Dendritic cell treated with granulocyte-macrophage colony-stimulating factor and Interleukin-4, amounts not matched to agents 40 ng/mL and 50 ng/mL, for 4 days (primary cell): ENCODE data around the gene CHAD.

ENCODE experiments used
- H3K27ac Mint-ChIP-seq: one replicate; pipeline ENCODE4 v1.8.0; 2022; ENCODE audit warnings: mild to moderate bottlenecking, mixed read lengths
- H3K27me3 Mint-ChIP-seq: one replicate; pipeline ENCODE4 v1.8.0; 2022; ENCODE audit warnings: mild to moderate bottlenecking, mixed read lengths
- H3K36me3 Mint-ChIP-seq: one replicate; pipeline ENCODE4 v1.8.0; 2022; ENCODE audit warnings: low read depth, mixed read lengths
- H3K4me1 Mint-ChIP-seq: one replicate; pipeline ENCODE4 v1.8.0; 2022; ENCODE audit warnings: low read depth, mixed read lengths
- H3K4me3 Mint-ChIP-seq: one replicate; pipeline ENCODE4 v1.8.0; 2022; ENCODE audit warnings: mild to moderate bottlenecking, moderate library complexity, mixed read lengths
- H3K9me3 Mint-ChIP-seq: one replicate; pipeline ENCODE4 v1.8.0; 2022; ENCODE audit warnings: mixed read lengths
- intact Hi-C: fragments of 100-400 bp; cut with micrococcal nuclease; formaldehyde crosslinking; loops from one replicate; pipeline ENCODE4 v1.15.0; 2022

Gene CHAD

DNA sequence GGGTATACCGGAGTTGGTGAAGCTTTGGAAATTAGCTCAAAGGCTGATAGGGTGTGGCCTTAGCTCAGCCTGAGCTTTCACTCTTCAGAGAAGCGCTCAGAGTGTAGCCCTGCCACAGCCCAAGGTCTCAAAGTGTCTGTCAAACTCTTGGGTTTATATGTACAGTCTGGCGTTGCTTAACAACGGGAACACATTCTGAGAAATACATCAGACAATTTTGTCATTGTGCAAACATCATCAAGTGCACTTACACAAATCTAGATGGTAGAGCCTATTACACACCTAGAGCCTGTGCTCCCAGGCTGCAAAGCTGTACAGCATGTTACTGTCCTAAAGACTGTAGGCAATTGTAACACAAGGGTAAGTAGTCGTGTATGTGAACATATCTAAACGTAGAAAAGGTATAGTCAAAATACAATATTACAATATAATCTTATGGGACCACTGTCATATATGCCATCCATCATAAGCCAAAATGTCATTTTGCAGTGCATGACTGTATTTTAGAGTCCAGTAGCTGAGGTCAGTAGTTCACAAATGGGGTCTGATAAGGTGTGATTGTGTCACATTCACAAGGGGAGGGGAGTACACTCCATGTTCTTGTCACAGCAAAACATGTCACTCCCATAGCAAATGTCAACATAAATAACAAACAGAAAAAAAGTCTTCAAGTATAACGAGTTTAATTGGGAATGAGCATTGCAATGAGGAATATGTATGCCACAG is 20.6 kb downstream of the CHAD start:
- no peaks in the 10 kb centered on the region for H3K27me3 Mint-ChIP-seq
- H3K27ac Mint-ChIP-seq: no peak overlapping the region
- peaks cover 16% of the 10 kb centered on the region for H3K4me1 Mint-ChIP-seq
- intact Hi-C loops: no loop called here
- peaks cover 48% of the 10 kb centered on the region for H3K36me3 Mint-ChIP-seq
- H3K4me3 Mint-ChIP-seq: no peak overlapping the region
- no peaks in the 10 kb centered on the region for H3K9me3 Mint-ChIP-seq

DNA sequence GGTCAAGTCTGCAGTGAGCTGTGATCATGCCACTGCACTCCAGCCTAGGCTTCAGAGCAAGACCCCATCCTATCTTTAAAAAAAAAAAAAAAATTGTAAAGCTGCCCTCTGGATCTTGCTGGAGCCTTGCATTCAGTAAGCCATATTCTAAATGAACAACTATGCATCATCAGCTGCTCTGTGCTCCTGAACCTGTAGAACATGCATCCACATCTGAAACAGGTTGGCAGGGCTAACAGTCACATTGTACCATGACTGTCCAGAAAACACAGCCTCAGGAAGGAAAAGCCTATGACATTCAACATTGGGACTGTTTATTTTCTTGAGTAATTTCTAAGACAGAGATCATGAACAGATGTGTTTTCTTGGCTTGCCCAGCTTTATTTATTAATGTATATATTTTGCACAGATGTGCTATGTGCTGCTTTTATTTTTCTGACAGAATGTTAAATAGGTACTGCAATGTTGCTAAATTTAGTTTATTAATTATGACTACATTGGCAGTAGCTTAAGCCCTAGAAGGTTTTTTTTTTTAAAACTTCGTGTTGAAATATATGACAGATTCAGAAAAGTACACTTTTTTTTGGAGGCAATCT is 22.9 kb downstream of the CHAD start:
- Mint-ChIP-seq H3K27ac (no peak overlapping the region), H3K36me3 (peaks cover 58% of the 10 kb centered on the region), H3K27me3 (no peaks in the 10 kb centered on the region), H3K4me3 (no peak overlapping the region), H3K9me3 (no peaks in the 10 kb centered on the region), H3K4me1 (no peaks in the 10 kb centered on the region)
- intact Hi-C loops: no loop called here

DNA sequence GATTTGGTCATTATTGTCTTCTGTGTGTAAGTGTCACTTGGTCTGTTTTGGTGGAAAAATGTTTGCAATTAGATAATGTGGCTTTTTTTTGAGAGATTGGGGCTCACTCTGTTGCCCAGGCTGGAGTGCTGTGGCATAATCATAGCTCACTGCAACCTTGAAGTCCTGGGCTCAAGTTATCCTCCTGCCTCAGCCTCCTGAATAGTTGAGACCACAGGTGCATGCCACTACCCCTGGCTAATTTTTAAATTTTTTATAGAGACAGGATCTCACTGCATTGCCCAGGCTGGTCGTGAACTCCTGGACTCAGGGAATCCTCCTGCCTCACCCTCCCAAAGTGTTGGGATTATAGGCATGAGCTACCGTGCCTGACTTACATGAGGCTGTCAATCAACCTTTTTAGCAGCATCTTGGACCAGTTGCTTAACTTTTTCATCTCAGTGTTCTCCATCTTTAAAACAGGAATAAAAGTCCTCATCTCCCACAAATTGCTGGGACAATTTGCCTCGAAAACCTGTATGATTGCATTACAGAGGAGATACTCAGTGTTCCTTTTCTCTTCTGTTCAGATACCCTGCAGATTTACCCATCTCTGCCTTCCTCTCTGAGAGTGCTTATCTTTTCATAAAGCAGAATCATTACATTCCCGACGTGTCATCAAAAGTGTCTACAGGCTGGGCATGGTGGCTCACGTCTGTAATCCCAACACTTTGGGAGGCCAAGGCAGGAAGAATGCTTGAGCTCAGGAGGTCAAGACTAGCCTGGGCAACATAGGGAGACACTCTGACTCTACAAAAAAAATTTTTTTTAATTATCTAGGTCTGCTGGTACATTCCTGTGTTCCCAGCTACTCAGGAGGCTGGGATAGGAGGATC is 23.6 kb downstream of the CHAD start:
- Mint-ChIP-seq H3K4me1 (no peaks in the 10 kb centered on the region), H3K9me3 (no peaks in the 10 kb centered on the region), H3K4me3 (no peak overlapping the region), H3K27me3 (no peaks in the 10 kb centered on the region), H3K27ac (no peak overlapping the region), H3K36me3 (peaks cover 58% of the 10 kb centered on the region)
- intact Hi-C loops: no loop called here

DNA sequence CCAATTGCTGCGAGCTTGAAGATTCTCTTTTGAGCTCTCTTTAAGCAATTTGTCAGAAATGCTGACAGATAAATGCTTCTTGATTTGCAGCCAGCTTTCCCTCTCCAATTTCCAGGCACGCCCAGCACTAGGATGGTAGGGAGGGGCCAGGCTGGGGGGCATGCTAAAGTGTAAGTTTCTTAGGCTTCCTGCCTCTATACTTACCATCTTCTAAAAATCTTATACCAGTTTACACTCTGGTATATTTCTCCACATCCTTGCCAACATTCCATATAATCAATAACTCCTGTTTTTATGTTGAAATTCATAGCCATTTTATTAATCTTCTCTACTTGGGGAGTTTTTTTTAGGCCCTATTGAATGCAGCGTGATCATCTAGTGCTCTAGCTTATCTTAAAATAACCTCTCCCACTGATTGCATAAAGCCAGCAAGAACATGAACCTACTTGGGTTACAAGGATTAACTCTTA is 25.1 kb downstream of the CHAD start:
- no peaks in the 10 kb centered on the region for H3K9me3 Mint-ChIP-seq
- H3K36me3 Mint-ChIP-seq: peaks cover 65% of the 10 kb centered on the region
- no peaks in the 10 kb centered on the region for H3K27me3 Mint-ChIP-seq
- intact Hi-C loops: no loop called here
- H3K27ac Mint-ChIP-seq: no peak overlapping the region
- H3K4me3 Mint-ChIP-seq: no peak overlapping the region
- no peaks in the 10 kb centered on the region for H3K4me1 Mint-ChIP-seq

DNA sequence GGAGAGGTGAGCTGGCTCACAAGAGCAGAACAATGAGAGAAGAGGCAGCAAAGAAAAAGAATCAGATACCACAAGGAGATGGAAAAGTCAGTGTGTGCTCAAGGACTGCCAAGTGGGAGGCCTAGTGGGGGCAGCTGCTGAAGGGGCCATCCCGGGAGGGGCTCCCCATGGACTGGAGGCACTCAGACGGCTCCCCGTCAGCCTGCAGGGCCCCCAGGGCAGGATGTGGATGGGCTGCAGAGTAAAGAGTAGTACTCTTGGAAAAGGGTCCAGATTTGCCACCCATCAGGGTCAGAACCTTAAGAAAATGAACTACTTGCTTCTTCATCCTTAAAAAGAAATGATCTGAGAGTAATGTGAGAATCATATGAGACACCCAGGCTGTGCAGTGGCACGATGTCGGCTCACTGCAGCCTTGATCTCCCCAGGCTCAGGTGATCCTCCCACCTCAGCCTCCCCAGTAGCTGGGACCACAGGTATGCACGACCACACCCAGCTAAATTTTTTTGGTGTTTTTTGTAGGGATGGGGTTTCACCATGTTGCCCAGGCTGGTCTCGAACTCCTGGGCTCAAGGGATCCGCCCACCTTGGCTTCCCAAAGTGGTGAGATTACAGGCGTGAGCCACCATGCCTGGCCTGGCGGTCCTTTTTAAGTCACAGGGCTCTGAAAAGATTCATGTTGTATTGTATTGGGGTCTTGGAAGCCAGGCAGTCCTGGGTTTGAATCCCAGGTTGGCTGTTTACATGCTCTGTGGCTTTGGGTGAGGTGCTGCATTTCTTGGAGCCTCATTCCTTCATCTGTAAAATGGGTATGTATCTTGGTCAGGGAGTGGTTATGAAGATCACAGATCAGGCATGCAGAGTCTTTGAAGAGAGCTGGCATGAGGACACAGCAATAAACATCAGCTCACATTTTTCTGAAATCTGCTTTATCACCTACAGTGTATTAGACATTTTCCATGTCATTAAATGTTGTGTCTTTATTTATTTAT is 27.5 kb downstream of the CHAD start:
- H3K27ac Mint-ChIP-seq: no peak overlapping the region
- intact Hi-C loops: no loop called here
- no peak overlapping the region for H3K4me3 Mint-ChIP-seq
- peaks cover 65% of the 10 kb centered on the region for H3K36me3 Mint-ChIP-seq
- H3K9me3 Mint-ChIP-seq: no peaks in the 10 kb centered on the region
- no peaks in the 10 kb centered on the region for H3K27me3 Mint-ChIP-seq
- no peaks in the 10 kb centered on the region for H3K4me1 Mint-ChIP-seq

DNA sequence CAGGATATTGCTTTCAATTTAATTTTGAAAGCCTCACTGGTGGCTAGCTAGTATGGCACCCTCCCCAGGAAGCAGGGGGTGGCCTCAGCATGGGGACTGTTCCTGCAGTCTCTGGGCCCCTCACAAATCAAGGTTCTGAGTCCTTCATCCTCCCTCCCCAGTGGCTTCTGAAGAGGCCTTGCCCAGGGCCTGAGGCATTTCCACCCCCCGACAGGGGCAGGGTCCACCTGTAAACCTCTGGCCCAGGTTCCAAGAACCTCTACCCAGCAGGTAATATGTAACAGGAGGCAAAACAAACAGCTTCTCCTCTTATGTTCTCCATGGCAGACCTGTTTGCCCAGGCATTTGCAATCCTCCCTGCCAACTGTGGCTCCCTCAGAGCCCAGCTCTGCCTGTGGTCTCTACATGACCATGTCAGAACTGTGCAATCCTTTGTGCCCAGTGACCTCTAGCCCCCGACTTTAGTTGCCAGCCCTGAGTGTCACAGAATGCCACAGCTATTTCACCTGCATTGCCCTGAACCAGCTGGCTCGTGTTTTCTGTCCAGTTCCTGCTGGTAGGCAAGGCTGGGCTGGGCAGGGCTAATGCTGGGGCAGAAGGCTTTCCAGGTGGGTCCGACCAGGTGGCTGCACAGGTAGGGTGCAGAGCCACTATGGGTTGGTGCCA is 28.4 kb downstream of the CHAD start:
- Mint-ChIP-seq H3K27ac (no peak overlapping the region), H3K36me3 (peaks cover 64% of the 10 kb centered on the region), H3K27me3 (no peaks in the 10 kb centered on the region), H3K9me3 (no peaks in the 10 kb centered on the region), H3K4me3 (no peak overlapping the region), H3K4me1 (no peaks in the 10 kb centered on the region)
- intact Hi-C loops: no loop called here

DNA sequence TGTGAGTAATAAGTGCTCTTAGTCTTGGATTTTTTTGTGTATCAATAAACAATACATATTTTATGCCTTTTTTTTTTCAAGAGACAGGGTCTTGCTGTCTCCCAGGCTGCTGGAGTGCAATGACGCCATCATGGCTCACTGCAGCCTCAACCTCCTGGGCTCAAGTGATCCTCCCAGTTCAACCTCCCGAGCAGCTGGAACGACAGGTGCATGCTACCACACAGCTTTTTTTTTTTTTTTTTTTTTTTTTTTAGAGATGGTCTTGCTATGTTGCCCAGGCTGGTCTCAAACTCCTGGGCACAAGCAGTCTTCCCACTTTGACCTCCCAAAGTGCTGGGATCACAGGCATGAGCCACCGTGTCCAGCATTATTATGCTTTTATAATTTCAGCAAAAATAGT is 29.7 kb downstream of the CHAD start:
- no peaks in the 10 kb centered on the region for H3K27me3 Mint-ChIP-seq
- H3K4me1 Mint-ChIP-seq: no peaks in the 10 kb centered on the region
- intact Hi-C loops: no loop called here
- H3K9me3 Mint-ChIP-seq: no peaks in the 10 kb centered on the region
- H3K36me3 Mint-ChIP-seq: peaks cover 66% of the 10 kb centered on the region
- no peak overlapping the region for H3K4me3 Mint-ChIP-seq
- H3K27ac Mint-ChIP-seq: no peak overlapping the region

DNA sequence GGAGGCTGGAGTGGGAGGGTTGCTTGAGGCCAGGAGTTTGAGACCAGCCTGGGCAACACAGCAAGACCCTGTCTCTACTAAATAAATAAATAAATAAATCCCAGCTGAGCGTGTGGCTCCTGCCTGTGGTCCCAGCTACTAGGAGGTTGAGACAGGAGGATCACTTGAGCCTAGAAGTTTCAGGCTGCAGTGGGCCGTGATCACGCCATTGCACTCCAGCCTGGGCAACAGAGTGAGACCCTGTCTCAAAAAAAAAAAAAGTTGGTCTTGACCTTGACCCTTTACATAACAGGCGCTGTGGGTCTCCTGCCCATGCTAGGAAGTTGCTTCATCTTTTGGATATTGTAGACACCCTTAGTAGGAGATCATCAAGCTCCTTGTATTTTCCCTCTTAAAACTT is 31.3 kb downstream of the CHAD start:
- H3K4me3 Mint-ChIP-seq: no peak overlapping the region
- no peaks in the 10 kb centered on the region for H3K9me3 Mint-ChIP-seq
- peaks cover 71% of the 10 kb centered on the region for H3K36me3 Mint-ChIP-seq
- no peak overlapping the region for H3K27ac Mint-ChIP-seq
- H3K4me1 Mint-ChIP-seq: no peaks in the 10 kb centered on the region
- intact Hi-C loops: no loop called here
- no peaks in the 10 kb centered on the region for H3K27me3 Mint-ChIP-seq

DNA sequence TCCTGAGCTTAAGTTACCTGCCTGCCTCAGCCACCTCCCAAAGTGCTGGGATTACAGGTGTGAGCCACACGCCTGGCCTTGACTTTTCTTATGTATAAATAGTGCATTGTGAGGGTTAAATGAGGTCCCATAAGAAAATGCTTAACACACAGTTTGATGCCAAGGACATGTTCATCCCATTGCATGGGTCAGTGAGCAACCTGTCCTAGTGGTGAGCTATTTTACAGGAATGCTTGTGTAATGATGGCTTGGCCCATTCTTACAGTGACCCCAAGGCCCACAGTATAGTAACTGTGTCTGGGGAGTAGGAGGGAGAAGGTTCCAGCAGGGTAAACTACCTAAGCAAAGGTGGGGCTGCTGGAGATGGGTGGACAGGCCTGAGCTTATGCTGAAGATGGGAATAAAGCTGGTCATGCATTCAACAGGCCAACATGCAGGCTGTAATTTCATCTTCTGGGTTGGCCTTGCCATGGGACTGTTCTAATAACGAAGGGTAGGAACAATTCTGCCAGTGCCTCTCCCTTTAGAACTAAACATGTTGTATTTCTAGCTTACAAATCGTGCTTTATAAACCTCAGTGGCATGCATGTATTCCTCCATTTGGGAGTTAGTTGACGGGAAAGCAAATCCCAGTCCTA is 36.4 kb downstream of the CHAD start:
- Mint-ChIP-seq H3K4me1 (peaks cover 19% of the 10 kb centered on the region), H3K27ac (no peak overlapping the region), H3K4me3 (no peak overlapping the region), H3K9me3 (no peaks in the 10 kb centered on the region), H3K36me3 (peaks cover 85% of the 10 kb centered on the region), H3K27me3 (no peaks in the 10 kb centered on the region)
- intact Hi-C loops: no loop called here

DNA sequence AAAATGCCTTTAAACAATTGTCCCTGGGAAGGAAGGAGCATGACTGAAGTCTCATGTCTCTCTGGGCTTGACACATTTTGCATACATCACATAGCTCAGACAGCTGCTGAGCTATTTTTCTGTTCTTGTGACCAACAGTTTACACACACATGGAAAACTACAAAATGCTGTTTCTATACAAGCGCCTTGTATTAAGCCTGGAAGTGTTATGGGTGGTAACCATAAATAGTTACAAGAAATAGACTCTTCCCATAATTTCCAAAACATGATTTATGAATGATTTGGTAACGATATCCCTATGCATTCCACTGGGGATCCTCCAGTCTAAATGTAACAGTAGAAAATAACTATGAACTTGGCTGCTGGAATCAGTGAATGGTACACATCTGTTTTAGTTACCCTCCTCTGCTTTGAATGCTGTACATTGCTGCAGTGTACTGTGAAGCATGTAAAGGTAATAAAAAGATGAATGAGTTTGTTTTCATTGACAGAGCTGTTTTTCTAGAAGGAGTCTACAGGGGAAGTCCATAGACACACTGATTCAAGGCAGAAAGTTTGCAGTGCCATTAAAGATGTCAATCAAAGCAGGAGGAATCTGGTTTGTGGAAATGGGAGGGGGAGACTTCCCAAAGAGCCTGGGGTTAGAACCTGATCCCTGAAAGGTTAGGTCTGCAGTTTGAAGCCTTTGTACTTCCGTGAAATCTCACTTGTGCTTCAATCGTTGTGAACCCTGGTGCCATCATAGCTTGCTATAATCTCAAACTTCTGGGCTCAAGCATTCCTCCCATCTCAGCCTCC is 37.7 kb downstream of the CHAD start:
- H3K36me3 Mint-ChIP-seq: peaks cover 81% of the 10 kb centered on the region
- H3K27me3 Mint-ChIP-seq: no peaks in the 10 kb centered on the region
- intact Hi-C loops: no loop called here
- H3K9me3 Mint-ChIP-seq: no peaks in the 10 kb centered on the region
- H3K4me1 Mint-ChIP-seq: peaks cover 25% of the 10 kb centered on the region
- H3K27ac Mint-ChIP-seq: no peak overlapping the region
- no peak overlapping the region for H3K4me3 Mint-ChIP-seq

DNA sequence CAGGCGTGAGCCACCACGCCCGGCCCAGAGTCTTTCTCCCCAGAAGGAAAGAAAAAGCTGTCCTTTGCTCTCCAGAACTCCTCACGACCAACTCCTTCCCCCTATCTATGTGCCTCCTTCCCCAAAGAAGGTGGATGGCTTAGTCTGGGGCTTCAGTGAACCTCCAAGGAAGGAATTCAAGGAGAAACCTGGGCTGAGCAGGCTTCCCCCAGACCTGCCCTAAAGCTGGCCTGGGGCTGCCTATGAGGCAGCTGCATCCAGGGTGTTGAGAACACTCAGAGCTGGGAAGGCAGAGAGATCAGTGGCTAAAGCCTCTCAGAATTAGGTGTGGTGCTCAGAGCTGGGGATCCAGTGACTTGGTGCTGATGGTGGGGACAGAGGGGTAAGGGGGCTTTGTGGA is 38.9 kb downstream of the CHAD start:
- Mint-ChIP-seq H3K36me3 (peaks cover 72% of the 10 kb centered on the region), H3K4me1 (peaks cover 36% of the 10 kb centered on the region), H3K9me3 (no peaks in the 10 kb centered on the region), H3K4me3 (no peak overlapping the region), H3K27ac (no peak overlapping the region), H3K27me3 (no peaks in the 10 kb centered on the region)
- intact Hi-C loops: no loop called here

DNA sequence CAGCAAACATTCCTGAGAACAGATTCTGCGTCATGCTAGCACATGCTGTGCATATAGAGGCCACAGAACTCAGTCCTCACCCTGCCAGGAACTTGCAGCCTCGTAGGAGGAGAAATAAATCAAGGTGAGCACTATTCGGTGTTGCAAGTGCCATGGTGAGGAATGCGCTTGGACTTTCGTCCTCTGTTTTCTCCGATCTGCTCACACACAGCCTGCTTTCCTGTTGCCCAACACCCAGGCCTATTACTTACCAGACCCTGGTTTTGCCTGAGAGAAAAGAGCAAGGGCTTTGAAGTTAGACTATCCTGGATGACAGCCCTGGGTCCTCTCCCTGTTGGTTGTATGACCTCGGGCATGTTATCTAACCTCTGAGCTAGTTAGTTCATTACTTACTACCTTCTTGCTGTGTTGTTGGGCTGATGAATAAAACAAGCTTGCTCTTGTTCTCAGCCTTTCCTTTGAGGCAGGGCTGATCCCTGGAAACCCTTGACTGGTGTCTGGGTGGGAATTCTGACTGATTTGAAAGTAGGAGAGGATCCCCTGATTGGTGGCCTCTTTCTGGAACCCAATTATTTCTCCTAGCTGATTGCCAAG is 39.8 kb downstream of the CHAD start:
- peaks cover 63% of the 10 kb centered on the region for H3K36me3 Mint-ChIP-seq
- no peak overlapping the region for H3K4me3 Mint-ChIP-seq
- H3K9me3 Mint-ChIP-seq: no peaks in the 10 kb centered on the region
- H3K4me1 Mint-ChIP-seq: peaks cover 45% of the 10 kb centered on the region
- intact Hi-C loops: no loop called here
- no peaks in the 10 kb centered on the region for H3K27me3 Mint-ChIP-seq
- no peak overlapping the region for H3K27ac Mint-ChIP-seq
